Epidermal melanocyte (primary cell): ENCODE measurements around the gene HNRNPR.

ENCODE experiments used
- DNase-seq: peaks from one replicate; pipeline ENCODE4 v3.0.0; 2011; ENCODE audit warnings: low spot score; ENCODE audit not compliant: insufficient read length

Gene HNRNPR

GRCh38 chr1:23369335-23370013, 25.4 kb upstream of the HNRNPR start, which contains the start of gene ZNF436:
ZNF436 (minus strand) TSS chr1:23369836; CDS start chr1:23368005, 1,831 bp downstream.
- no peak for DNase-seq

GRCh38 chr1:23368562-23369334, 24.7 kb upstream of the HNRNPR start:
- peak; percentile 64 for DNase-seq

- DNase-seq = peak; percentile 92
Observed at GRCh38 chr1:23367791-23368561, 23.9 kb upstream of the HNRNPR start.

- DNase-seq = no peak
Observed at GRCh38 chr1:23367451-23367790, 23.3 kb upstream of the HNRNPR start.

GRCh38 chr1:23366598-23366997, 22.5 kb upstream of the HNRNPR start:
- DNase-seq = no peak

GRCh38 chr1:23366146-23366545, 22.1 kb upstream of the HNRNPR start:
- DNase-seq = no peak

GRCh38 chr1:23362218-23362713, 18.2 kb upstream of the HNRNPR start:
- no peak for DNase-seq

- no peak for DNase-seq
Observed at GRCh38 chr1:23358310-23358875, 14.3 kb upstream of the HNRNPR start.

GRCh38 chr1:23357138-23357908, 13.2 kb upstream of the HNRNPR start:
- DNase-seq = no peak

GRCh38 chr1:23356471-23357137, 12.5 kb upstream of the HNRNPR start:
- no peak for DNase-seq

- DNase-seq = no peak
Observed at GRCh38 chr1:23354245-23354644, 10.2 kb upstream of the HNRNPR start.

- DNase-seq = no peak
Observed at GRCh38 chr1:23352096-23352695, 8.1 kb upstream of the HNRNPR start.

- no peak for DNase-seq
Observed at GRCh38 chr1:23345920-23346319, 1.8 kb upstream of the HNRNPR start.

- no peak for DNase-seq
Observed at GRCh38 chr1:23344987-23345472, 946 bp upstream of the HNRNPR start.

- DNase-seq = no peak
Observed at GRCh38 chr1:23343221-23344110, 618 bp downstream of the HNRNPR start.

GRCh38 chr1:23341931-23342692, 2.0 kb downstream of the HNRNPR start:
- DNase-seq = no peak

GRCh38 chr1:23339632-23340031, 4.5 kb downstream of the HNRNPR start:
- no peak for DNase-seq

- no peak for DNase-seq
Observed at GRCh38 chr1:23337869-23338268, 6.2 kb downstream of the HNRNPR start.
